Measurements from ENCODE around the gene OSM.

The OSM gene

DNA sequence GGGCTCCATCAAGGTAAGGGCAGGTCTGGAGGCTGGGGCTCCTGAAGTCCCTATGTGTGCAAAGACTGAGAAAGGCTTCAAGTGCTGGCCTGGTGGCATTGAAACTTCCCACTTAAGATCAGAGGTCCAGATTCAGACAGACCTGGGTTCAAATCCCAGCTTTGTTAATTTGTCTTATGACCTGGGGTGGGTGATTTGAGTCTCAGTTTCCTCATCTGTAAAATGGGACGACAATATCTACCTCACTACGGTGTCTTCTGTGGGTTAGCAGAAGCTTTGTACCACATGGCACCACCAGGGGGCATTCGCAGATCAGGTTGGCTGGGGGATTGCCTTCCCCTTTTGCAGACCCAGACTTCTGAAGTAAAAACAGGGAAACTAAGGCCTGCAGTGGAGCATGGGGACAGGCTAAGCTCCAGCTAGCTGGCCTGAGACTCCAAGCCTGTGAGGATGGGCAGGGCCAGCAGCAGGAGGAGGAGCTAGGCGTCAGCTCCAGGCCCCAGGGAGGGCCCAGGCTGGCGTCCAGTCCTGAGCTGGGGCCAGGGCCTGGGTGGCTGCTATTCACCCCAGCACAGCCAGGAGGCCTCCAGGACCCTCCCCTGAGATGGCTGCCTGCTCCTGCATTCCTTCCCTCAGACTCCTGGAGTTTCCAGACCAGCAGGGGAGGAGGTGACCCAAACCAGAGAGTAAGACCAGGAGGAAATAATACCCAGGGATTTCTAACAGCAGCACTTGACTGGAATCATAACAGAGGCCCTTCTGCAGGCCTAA lies 21.2 kb upstream of the OSM start:
- TF ChIP-seq CTCF (IDR thresholded peaks at IDR 0.05; ENCODE audit: insufficient read depth, low read length, missing control alignments): peak; percentile 85
- CTCF ChIA-PET: interaction anchor here (0.7 to 7.9 kb wide), 44 partner anchors 11 to 466 kb away, joined by 3 to 235 read pairs (median 9); partner anchors contain the start of genes CCDC157, RNF215, SEC14L2 and SF3A1
- POLR2A ChIA-PET: interaction anchor here (0.7 to 2.0 kb wide), 6 partner anchors 10 to 100 kb away, joined by 3 to 11 read pairs (median 4); partner anchors contain the start of gene TBC1D10A
- peak; percentile 68 for DNase-seq (ENCODE audit: low read depth, low spot score)
- H3K4me3 ChIP-seq (ENCODE audit: low read depth, low read length): peak overlapping the region; percentile 81

DNA sequence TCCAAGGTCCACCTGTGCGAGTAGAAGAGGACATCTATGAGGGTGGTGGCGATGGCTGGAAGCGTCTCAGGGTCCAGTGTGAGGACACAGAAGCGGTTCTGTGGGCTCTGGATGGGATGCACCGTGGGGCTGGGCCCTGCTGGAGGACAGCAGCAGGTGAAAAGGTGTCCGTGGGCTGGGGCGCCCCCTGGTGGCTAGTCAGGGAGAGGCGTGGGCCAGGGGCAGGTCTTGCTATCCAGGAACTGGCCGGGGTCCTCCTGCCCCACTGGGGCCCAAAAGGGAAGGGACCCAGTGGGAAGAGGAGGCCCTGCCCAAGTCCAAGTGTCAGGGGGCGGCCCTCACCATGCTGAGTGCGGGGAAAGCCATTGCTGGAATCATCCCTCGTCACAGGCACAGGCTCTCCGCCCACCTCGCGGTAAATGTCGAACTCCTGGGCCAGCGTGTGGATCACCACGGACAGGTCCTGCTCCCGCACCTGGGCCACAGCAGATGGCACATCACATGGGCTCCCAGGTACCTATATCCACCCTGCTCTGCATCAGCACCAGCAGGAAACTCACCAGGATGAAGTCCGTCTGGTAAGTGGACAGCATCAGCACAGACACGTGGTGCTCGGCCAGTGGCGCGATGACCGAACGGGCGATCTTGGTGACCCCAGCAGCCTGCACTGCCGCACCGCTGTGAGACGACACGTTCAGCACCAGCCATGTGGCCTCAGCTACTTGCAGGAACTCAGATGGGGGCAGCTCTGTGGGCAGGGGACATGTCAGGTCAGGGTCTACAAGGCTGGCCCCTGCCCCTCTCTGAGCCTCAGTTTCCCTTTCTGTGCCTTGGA lies 20.4 kb upstream of the OSM start:
- DNase-seq (ENCODE audit: low read depth, low spot score): no peak
- H3K4me3 ChIP-seq (ENCODE audit: low read depth, low read length): no peak overlapping the region
- peak; percentile 89 for TF ChIP-seq CTCF (IDR thresholded peaks at IDR 0.05; ENCODE audit: insufficient read depth, low read length, missing control alignments)
- ChIA-PET POLR2A (interaction anchor here (1.5 kb wide), 1 partner anchor 91 kb away, joined by 3 read pairs; no protein-coding TSS in a partner anchor), CTCF (interaction anchor here (0.8 to 7.9 kb wide), 45 partner anchors 9 to 467 kb away, joined by 3 to 235 read pairs (median 9); partner anchors contain the start of genes CCDC157, RNF215, SEC14L2 and SF3A1)

GRCh38 chr22:30286331-30286730 lies 19.7 kb upstream of the OSM start:
- no peak overlapping the region for H3K4me3 ChIP-seq (ENCODE audit: low read depth, low read length)
- no peak for DNase-seq (ENCODE audit: low read depth, low spot score)
- POLR2A ChIA-PET: interaction anchor here (0.8 kb wide), 1 partner anchor 199 kb away, joined by 3 read pairs; no protein-coding TSS in a partner anchor
- TF ChIP-seq CTCF (IDR thresholded peaks at IDR 0.05; ENCODE audit: insufficient read depth, low read length, missing control alignments): no peak
- CTCF ChIA-PET: interaction anchor here (0.5 to 7.9 kb wide), 17 partner anchors 9 to 229 kb away, joined by 3 to 235 read pairs (median 4); partner anchors contain the start of genes RNF215, SEC14L2 and TBC1D10A

- ChIA-PET CTCF (interaction anchor here (0.5 to 7.9 kb wide), 17 partner anchors 9 to 228 kb away, joined by 3 to 235 read pairs (median 4); partner anchors contain the start of genes RNF215, SEC14L2 and TBC1D10A), POLR2A (interaction anchor here (0.8 kb wide), 1 partner anchor 199 kb away, joined by 3 read pairs; no protein-coding TSS in a partner anchor)
- no peak for TF ChIP-seq CTCF (IDR thresholded peaks at IDR 0.05; ENCODE audit: insufficient read depth, low read length, missing control alignments)
- DNase-seq (ENCODE audit: low read depth, low spot score): no peak
- no peak overlapping the region for H3K4me3 ChIP-seq (ENCODE audit: low read depth, low read length)
Observed at GRCh38 chr22:30285846-30286200, 19.2 kb upstream of the OSM start.

DNA sequence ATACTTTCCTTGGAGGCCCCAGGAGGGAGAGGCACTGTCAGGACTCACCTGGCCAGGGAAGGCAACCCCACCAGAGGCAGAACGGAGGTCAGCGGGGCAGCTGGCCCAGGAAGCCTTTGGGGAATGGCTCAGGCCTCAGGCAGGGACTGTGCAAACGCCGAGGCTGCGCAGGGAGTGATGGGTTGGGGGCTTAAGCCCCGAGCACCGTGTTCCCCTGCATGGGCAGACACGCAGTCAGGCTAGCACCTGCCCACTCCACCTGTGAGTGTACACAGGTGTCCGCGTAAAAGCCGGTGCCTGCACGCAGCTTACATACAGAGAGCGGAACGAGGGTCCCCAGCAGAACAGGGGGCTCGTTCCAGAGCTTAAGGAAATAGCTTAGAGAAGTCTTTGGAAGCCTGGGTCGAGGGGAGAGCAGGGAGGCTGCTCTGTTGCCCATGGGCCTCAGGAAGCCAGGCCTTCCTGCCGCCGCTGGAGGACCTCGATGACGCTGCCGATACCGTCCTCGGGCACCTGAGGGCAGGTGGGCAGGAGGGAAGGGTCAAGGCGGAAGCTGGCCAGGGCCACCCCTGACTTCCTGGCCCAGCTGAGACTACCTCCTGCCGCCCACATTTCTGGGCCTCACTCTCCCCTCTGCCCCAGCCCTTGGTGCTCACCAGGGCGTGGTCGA lies 18.7 kb upstream of the OSM start:
- CTCF ChIA-PET: interaction anchor here (0.8 to 7.9 kb wide), 15 partner anchors 8 to 177 kb away, joined by 3 to 235 read pairs (median 4); partner anchors contain the start of genes RNF215, SEC14L2 and TBC1D10A
- H3K4me3 ChIP-seq (ENCODE audit: low read depth, low read length): no peak overlapping the region
- no peak for TF ChIP-seq CTCF (IDR thresholded peaks at IDR 0.05; ENCODE audit: insufficient read depth, low read length, missing control alignments)
- no peak for DNase-seq (ENCODE audit: low read depth, low spot score)
- POLR2A ChIA-PET: no interaction called here
